ENCODE measurements around the gene TNFRSF4.
"Not testable (repeated sequence)": the region's sequence is repeated elsewhere in the genome, so short reads cannot be mapped to it uniquely, and the experiment has no call there.

The TNFRSF4 gene

DNA sequence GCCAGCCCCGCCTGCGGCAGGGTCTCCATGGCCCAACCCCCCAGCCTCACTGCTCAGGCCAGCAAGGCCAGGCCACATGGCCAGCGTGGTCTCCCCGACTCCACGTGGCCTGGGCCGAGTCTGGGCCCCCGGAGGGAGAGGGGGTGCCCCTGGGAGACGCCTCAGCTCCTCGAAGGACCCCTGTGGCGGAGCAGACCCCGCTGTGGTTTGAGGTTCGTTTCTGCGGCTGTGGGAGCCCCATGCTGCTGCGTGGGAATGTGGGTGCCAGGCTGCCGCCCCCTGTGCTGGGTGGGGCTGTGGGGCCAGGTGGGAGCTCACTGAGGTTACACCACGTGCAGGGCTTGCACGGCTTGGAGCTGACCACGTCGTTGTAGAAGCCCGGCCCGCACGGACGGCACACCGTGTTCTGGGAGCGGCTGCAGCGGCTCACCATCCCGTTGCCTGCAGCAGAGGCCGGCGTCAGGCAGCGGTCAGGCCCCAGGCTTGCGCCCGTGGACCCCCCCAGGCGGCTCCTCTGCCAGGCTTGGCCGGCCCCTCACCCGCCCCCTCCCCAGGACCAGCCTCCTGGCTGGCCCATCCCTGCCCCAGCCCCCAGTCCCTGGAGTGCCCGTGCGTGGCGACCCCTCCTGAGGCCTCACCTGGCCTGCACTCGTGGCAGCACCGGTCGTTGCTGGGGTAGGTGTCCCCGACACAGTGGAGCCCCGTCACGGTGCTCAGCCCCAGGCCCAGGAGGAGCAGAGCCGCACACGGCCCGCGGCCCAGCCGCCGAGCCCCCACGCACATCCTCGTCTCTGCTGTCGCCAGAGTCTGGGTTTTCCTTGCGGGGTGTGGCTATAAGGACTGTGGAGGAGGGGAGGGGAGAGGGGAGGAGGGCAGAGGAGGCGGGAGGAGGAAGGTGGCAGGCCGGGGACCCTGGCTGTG is at the start of gene TNFRSF4:
TSS of gene TNFRSF4 (minus strand) at position 809 of the 921 bp plus-strand sequence. CDS start at position 783, 26 bp downstream.
- DNase-seq (ENCODE audit: low spot score), result no peak

DNA sequence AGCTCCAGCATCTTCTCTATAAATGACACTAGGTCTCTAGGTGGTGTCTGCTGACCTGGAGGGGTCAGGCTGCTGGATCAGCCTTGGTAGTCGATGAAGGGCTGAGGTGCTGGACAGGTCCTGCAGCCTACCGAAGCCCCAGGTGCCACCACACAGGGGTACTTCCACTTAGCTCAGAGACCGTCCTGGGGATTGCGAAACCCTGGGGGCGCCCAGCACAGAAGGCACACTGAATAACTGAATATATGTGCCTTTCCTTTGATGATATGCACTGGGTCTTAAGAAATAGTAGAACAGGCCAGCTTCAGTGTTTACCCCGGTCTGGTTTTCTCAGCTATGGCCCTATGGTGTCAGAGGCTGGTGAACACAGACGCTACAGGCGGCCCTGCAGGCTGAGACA is 48.8 kb upstream of the TNFRSF4 start:
- DNase-seq (ENCODE audit: low spot score), result no peak

DNA sequence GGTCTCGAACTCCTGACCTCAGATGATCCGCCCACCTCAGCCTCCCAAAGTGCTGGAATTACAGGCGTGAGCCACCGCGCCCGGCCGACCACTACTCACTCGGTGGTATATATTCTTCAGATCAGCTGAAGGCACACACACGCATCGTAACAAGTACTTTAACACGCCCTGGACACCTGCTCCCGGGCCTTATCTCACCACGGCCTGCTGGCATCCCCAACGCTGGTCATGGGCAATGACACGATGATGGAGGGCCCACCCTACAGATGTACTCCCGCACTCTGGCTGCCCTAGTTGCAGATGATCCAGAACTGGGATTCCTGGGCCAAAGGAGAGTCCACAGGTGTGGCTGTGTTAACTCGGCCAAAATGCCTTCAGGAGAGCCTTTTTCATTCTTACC is 48.1 kb upstream of the TNFRSF4 start:
- DNase-seq (ENCODE audit: low spot score), result no peak

DNA sequence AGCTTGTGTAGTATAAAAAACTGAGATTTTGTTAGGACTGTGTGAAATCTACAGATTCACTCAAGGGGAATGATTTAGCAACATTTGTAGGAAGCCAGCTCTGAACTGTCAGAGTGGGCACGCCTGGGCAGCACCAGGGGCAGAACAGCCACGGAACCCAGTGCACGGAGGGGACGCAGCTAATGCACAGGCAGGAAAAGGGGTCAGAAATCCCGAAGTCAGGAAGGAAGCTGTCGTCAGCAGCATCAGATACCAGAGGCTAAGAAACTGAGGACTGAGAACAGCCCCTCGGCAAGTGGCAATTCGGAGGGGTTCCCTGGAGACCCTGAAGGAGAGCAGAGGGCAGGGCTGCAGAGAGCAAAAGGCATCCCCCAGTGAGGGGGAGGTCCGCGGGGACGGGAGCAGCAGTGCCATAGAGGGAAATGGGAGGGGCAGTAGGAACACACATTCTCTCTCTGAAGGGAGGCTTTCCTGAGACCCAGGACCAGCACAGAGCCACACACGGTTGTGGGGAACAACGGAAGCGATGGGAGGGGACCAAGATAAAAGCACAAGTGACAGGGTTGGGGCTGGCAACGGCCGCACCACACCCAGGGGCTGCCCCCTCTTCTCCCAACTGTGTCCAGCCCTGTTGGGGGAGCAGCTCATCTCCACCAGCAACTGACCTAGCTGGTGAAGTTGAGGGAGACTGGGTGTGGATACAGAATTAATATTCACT is 47.0 kb upstream of the TNFRSF4 start:
- no peak for DNase-seq (ENCODE audit: low spot score)

DNA sequence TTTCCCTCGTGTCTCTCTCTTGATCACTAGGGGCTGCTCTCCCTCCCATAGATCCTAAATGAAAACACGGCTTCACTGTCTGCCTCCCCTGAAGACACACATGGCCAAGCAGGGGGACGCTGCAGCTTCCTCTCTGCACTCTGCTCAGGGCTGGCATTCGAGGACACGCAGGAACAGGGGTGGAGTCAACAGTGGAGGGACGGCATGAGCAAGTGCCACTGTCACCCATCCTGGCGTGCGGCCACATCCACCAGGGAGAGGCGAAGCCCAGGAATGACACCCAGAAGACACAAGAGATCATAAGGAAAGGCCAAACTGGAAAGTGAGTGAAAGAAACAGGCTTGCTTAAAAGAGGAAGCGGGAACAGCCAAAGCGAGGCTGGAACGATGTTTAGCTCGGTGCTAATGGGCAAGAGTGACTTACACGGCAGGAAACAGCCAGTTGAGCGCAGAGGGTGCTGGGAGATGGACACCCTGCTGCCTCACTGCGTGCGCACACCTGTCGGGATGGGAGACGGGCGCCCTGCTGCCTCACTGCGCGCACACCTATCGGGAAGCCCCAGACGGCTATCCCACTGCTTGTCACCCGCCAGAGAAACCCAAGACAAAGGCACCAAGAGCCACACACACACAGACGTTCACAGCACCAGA is 46.1 kb upstream of the TNFRSF4 start:
- no peak for DNase-seq (ENCODE audit: low spot score)

DNA sequence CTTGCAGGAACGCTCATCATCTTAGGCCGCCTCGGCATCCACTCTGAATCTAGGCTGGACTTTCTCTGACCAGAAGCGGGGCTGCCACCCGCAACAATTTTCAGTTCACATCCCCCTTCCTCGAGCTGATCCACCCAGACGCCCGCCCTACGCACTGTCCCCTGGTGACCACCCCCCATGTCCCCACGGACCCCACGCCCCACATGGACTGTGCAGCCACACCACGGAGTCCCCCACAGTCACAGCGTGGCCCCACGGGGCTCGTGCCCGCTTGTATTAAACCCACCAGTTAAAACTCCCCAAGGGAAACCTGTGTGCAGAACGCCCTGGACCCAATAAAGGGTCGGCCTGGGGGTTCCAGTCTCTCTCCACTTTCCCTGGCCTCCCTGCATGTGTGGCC is 45.6 kb upstream of the TNFRSF4 start:
- DNase-seq (ENCODE audit: low spot score), result no peak

DNA sequence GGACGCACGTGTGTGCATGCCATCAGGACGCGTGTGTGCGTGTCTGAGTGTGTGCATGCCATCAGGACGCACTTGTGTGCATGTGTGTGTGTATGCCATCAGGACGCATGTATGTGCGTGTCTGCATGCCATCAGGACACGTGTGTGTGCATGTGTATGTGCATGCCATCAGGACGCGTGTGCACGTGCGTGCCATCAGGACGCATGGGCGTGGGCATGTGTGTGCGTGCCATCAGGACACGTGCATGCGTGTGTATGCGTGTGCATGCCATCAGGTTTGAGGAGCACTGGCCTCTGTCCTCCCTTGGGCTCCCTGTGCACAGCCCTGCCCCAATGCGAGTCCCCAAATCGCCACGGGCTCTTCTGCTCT is 45.2 kb upstream of the TNFRSF4 start:
- no peak for DNase-seq (ENCODE audit: low spot score)

DNA sequence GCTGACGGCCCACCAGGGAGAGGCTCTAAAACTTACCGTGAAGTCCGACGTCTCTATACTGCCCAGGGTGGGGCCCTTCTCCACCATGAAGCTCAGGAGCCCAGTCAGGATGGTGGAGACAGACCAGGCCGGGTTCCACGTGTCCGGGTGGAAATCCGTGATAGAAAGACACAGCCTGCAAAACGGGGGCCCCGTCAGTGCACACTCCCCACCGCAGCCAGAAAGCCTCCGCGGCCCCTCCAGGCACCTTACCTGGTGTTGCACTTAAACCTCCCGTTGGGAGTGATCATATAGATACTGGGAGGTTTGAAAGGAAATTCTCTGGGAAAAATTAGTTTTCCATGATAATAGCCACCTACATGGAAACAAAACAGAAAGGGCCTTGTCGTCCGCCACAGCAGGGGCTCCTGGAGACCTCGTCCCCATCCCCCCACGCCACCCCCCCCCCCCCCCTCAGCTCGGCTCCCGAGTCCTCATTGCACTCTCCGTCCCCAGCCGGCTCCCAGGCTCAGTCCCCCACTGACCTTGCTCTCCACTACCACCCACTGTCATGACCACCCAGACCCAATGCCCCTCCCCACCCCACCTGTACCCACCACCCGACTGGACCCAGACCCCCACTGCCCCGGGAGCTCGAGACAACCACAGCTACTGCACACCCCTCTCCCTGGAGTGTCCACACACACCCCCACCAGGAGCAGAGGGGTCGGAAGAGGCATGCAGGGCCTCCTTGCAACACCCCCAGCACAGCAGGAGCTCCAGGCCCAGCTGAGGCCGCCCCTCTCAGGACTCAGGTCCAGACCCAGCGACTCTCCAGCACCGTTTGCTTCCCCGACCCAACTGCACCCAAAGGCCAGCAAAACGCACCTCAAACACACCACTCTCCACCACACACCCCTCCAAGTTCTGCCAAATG is 43.3 kb upstream of the TNFRSF4 start:
- DNase-seq (ENCODE audit: low spot score), result no peak

DNA sequence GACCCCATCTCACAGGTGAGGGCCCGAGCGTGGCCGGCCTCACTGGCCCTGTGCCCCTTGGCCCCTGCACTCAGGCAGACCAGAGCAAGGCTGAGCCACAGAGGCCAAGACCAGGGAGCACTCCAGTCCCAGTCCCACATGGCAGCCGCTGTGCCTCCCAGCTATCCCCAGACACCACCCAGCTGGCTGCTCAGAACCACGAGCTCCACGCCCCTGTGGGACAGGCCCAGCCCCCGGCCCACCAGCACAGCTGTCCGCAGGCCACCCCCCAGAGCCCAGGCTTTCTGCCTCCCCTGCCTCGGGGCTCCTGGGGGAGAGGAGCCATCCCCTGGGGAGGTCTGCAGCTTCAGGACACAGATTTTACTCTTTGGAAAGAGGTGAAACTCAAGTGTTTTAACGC is 41.7 kb upstream of the TNFRSF4 start:
- no peak for DNase-seq (ENCODE audit: low spot score)

DNA sequence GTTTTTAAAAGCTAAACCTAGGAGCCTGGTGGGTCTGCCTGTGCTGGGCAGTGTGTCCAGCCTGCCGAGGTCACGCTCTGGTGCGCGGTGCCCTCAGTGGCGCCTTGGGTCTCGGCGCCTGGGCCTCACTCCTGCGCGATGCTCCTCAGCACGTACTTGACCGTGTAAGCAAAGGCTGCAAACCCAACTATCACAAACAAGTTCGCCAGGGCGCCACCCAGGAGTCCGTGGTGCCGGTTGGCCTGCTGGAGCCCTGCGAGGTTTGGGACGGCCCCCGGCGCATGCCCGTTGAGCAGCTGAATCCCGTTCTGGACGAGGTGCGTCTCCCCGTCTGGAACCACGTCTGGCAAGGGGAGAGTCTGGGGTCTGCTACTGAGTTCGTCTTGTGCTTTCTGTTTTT is 41.1 kb upstream of the TNFRSF4 start:
- no peak for DNase-seq (ENCODE audit: low spot score)

DNA sequence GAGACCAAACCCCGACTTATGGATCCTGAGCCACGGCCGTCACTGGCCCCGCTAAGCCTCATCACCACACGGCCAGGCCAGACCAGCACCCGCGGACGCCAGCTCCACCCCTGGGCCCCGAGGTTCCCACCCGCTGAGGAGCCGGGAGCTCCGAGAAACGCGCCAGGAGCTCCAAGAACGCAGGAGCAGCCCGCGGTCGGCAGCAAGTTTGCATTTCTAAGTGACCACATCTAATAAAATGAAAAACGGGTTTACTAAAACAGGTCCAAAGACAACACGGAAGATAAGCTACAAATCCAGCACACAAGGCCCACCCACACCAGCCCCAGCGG is 40.7 kb upstream of the TNFRSF4 start:
- no peak for DNase-seq (ENCODE audit: low spot score)

DNA sequence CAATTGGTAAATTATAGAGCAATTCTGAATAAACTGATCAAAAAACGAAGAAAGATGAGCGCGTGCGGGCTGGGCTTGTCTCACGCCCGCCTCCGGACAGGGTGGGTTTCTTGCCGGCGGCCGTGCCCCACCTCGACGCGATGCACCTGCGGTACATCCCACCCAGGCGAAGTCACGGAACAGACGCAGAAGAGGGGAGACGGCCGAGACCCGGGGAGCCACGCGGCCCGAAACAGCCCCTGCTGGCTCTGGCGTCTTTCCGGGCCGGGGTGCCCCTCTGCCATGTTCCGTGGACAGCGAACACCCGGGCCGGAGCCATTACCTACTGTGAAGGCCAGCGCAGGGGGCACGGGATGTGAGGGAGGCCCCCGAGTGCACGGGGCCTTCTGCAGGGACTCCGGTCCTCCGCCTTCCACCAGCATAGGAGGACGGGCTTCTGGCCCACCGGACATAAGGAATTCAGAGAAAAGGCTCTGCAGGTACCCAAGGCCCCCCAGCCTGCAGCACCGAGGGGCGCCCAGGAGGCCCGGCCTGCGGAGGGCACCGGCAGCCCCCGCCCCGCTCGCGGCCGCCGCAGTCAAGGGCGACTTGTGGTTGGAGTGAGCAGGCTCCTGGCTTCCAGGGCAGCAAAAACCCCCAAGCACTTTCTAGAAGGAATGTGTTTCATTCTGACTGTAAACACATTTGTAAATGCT is 40.2 kb upstream of the TNFRSF4 start:
- DNase-seq (ENCODE audit: low spot score), result no peak

DNA sequence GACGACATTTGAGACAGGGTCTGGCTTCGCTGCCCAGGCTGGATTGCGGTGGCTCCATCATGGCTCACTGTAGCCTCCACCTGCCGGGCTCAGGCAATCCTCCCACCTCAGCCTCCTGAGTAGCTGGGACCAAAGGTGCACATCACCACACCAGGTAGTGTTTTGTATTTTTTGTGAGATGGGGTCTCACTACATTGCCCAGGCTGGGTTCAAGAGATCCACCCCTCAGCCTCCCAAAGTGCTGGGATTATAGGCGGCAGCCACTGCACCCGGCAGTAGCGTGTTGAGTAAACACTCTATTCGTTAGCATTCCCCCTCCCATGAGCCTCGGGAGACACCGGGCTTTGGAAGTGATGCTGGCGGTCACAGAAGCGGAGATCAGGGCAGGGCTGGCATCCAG is 39.4 kb upstream of the TNFRSF4 start:
- DNase-seq (ENCODE audit: low spot score), result no peak

DNA sequence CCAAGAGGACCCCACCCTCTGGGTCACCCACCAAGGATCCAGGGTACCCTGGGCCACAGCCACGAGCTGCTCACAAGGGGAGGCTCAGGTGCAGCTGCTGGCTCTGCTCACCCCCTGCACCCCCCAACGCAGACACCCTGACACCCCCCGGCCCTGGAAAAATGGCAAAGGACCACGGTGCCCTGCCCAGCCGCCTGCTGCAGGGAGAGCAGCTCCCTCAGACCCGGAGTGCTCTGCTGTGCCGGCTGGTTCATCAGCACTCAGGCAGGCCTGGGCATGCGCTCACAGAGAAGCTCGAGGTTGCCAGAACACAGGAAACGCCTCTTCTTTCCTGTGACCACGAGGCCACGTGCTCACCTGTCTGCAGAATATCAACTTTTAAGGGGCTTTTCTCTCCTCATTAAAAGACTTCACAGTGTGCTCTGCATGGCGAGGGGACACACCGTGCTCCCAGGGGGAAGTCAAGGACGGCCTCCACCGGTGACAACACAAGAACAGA is 36.9 kb upstream of the TNFRSF4 start:
- DNase-seq (ENCODE audit: low spot score), result no peak

DNA sequence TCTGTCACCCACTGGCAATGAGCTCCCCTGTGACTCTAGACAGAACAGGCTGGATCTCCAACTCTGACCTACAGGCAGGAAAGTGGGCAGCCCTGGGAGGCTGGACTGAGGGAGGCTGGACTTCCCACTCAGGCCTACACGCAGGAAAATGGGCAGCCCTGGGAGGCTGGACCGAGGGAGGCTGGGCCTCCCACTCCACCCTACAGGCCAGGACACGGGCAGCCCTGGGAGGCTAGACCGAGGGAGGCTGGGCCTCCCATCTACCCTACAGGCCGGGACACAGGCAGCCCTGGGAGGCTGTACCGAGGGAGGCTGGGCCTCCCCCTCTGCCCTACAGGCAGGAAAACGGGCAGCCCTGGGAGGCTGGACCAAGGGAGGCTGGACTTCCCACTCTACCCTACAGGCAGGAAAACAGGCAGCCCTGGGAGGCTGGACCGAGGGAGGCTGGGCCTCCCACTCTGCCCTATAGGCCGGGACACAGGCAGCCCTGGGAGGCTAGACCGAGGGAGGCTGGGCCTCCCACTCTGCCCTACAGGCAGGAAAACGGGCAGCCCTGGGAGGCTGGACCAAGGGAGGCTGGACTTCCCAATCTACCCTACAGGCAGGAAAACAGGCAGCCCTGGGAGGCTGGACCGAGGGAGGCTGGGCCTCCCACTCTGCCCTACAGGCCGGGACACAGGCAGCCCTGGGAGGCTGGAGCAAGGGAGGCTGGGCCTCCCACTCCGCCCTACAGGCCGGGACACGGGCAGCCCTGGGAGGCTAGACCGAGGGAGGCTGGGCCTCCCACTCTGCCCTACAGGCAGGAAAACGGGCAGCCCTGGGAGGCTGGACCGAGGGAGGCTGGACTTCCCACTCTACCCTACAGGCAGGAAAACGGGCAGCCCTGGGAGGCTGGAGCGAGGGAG is 34.3 kb upstream of the TNFRSF4 start:
- DNase-seq (ENCODE audit: low spot score), result not testable (repeated sequence)

DNA sequence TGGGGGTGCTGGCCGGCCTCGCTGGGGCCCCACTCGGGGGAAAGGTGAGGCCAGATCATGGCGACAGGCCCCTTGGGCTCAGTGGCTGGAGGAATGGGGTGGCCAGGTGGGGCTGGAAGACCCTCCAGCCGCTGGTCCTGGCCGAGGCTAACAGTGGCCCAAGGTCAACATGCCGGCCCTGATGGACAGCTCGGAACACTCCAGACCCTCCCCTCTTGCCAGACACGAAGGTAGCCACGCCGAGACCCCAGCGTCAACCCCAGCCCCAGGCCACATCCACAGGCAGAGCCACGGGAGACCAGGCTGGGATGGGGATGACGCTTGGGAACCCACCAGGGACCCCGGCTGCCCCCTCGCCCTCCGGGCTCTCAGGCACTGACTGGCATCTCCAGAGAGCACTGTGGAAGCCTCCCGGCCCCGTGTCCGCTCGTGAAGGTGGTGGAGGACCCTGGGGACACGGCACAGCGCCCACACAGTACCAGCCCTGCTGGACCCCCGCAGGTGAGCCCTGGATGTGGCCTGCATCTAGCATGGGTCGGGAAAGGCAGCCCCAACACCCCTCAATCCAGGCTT is 33.5 kb upstream of the TNFRSF4 start:
- DNase-seq (ENCODE audit: low spot score), result no peak

DNA sequence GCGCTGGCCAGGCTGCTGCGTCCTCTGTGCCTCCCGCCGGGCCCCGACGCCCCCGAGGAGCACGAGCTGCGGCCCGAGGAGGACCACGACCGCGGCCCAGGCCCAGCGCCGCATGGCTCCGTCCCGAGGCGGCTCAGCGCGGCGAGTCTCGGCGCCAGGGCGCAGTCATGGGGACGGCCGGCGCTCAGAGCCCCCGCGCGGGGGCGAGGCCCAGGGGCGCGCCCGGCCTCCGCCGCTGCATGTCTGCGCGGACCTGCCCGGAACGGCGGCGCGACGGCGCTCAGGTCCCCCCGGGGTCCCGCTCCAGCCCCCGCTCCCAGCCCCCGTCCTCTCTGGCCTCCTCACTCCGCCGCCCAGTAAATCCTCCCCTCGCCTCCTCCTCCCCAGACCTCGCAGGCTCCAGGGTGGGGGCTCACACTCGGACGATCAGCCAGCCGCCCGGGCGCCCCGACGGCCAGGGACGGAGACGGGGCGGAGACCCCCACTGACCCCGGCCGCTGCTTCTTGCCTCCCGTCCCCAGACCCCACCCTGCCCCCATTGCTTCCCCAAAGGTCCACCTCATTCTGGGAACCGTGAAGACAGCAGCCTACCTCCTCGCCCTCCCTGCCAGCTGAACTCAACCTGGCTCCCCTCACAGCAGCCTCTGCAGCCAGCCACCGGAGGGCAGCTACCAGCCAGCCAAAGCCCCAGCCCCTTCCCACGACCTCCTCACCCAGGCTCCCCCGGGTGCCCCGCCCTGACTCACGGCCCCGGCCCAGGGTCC is 32.8 kb upstream of the TNFRSF4 start, which contains the start of gene C1QTNF12:
TSS of gene C1QTNF12 (minus strand) at position 146 of the 764 bp plus-strand sequence. CDS start at position 114, 32 bp downstream.
- DNase-seq (ENCODE audit: low spot score), result no peak

DNA sequence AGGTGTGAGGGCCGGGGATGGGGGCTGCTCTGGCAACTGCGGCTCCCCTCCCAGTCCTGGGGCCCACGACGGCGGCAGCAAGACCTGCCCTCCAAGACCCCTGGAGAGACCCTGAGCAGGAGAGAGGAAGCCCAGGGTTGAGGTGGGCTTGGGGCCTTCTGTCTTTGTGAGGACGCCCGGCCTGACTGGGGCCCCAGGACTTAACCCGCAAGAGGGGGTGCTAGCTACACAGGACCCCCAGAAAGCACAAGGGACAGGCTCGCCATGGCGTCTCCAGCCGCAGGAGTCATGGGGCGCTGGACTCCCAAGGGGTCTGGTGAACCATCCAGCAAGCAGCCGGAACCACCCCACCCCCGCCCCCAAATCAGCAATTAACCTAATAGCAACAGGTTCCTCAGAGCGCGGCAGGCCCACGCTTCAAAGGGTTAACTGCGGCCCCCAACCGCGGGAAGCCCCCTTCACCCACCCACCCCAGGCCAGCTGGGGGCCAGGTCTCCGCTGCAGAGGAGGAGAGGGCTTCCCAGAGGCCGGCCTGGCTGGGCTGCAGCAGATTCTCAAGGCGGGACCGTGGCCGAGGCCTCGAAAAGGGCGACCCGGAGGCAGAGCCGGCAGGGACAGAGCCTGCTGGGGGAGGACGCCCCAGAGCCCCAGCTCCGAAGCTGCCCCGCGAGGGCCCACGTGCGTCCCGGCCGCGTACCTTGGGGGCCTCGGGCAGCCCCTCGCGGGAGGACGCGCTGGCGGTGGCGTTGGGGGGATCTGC is 32.0 kb upstream of the TNFRSF4 start:
- no peak for DNase-seq (ENCODE audit: low spot score)

Measured in AG08395 (cell line).